MM.1S (cell line): ENCODE measurements around the gene OR13J1.

Experiments
- DNase-seq: peaks from one replicate; pipeline ENCODE4 v3.0.0-alpha.2; 2015
- H2AFZ ChIP-seq: fragments of 300-600 bp; sonication (generic); 2 replicates; pipeline ENCODE4 v1.6.0; 2016; ENCODE audit warnings: antibody characterized with exemption, low read length
- H3F3A ChIP-seq: fragments of 300-600 bp; sonication (generic); 2 replicates; pipeline ENCODE4 v1.6.1; 2016; ENCODE audit warnings: mild to moderate bottlenecking, antibody characterized with exemption, low read length, moderate library complexity, mixed read lengths; ENCODE audit not compliant: insufficient read depth
- H3K27ac ChIP-seq: fragments of 300-600 bp; sonication (generic); 2 replicates; pipeline ENCODE4 v1.5.1; 2016; ENCODE audit warnings: mild to moderate bottlenecking, low read length
- H3K27me3 ChIP-seq: fragments of 300-600 bp; sonication (generic); replicated peaks from 2 replicates; pipeline ENCODE4 v1.6.0; 2016; ENCODE audit warnings: low read length; ENCODE audit not compliant: insufficient read depth
- H3K36me3 ChIP-seq: fragments of 300-600 bp; sonication (generic); replicated peaks from 2 replicates; pipeline ENCODE4 v1.6.1; 2016; ENCODE audit warnings: mild to moderate bottlenecking, low read length, mixed read lengths; ENCODE audit not compliant: insufficient read depth
- H3K4me1 ChIP-seq: fragments of 300-600 bp; sonication (generic); 2 replicates; pipeline ENCODE4 v1.6.1; 2016; ENCODE audit warnings: low read length, mixed read lengths
- H3K4me2 ChIP-seq: fragments of 300-600 bp; sonication (generic); 2 replicates; pipeline ENCODE4 v1.6.0; 2016; ENCODE audit warnings: low read depth, low read length
- H3K4me3 ChIP-seq: fragments of 300-600 bp; sonication (generic); 2 replicates; pipeline ENCODE4 v1.5.1; 2016; ENCODE audit warnings: low read length, mixed read lengths
- H3K79me2 ChIP-seq: fragments of 300-600 bp; sonication (generic); 2 replicates; pipeline ENCODE4 v1.6.1; 2016; ENCODE audit warnings: mixed run types, low read length, mixed read lengths
- H3K9ac ChIP-seq: fragments of 300-600 bp; sonication (generic); 2 replicates; pipeline ENCODE4 v1.6.1; 2016; ENCODE audit warnings: low read length, mixed read lengths
- H3K9me2 ChIP-seq: fragments of 300-600 bp; sonication (generic); replicated peaks from 2 replicates; pipeline ENCODE4 v1.6.1; 2016; ENCODE audit warnings: mild to moderate bottlenecking, low read length, mixed read lengths; ENCODE audit not compliant: insufficient read depth
- H3K9me3 ChIP-seq: fragments of 300-600 bp; sonication (generic); replicated peaks from 2 replicates; pipeline ENCODE4 v1.6.1; 2016; ENCODE audit warnings: mild to moderate bottlenecking, low read length, mixed read lengths; ENCODE audit not compliant: insufficient read depth
- H4K20me1 ChIP-seq: fragments of 300-600 bp; sonication (generic); 2 replicates; pipeline ENCODE4 v1.6.1; 2016; ENCODE audit warnings: mild to moderate bottlenecking, low read length, moderate library complexity, mixed read lengths; ENCODE audit not compliant: insufficient read depth
- CTCF ChIP-seq: fragments of 300-600 bp; sonication (generic); IDR thresholded peaks from 2 replicates; pipeline ENCODE4 v1.5.1; 2016; ENCODE audit warnings: antibody characterized with exemption, low read length, mixed read lengths
- EZH2 ChIP-seq: fragments of 300-600 bp; sonication (generic); optimal IDR thresholded peaks from 2 replicates; pipeline ENCODE3; 2017; ENCODE audit warnings: low read depth, mild to moderate bottlenecking, antibody characterized with exemption, low read length, mixed read lengths
- EZH2phosphoT487 ChIP-seq: fragments of 300-600 bp; sonication (generic); IDR thresholded peaks from 2 replicates; pipeline ENCODE4 v1.6.1; 2018; ENCODE audit warnings: antibody characterized with exemption, low read length

OR13J1 gene

GRCh38 chr9:35882263-35882848 lies 12.2 kb upstream of the OR13J1 start:
- H3K4me3 ChIP-seq: no peak overlapping the region
- H2AFZ ChIP-seq: no peak overlapping the region
- DNase-seq: peak; percentile 70
- H4K20me1 ChIP-seq: no peaks in the 10 kb centered on the region
- no peaks in the 10 kb centered on the region for H3K4me1 ChIP-seq
- H3K27me3 ChIP-seq: no peaks in the 10 kb centered on the region
- H3K9me3 ChIP-seq: no peaks in the 10 kb centered on the region
- H3K79me2 ChIP-seq: no peaks in the 10 kb centered on the region
- no peaks in the 10 kb centered on the region for H3F3A ChIP-seq
- TF ChIP-seq CTCF (peak; percentile 98), EZH2phosphoT487 (no peak)
- no peak overlapping the region for H3K27ac ChIP-seq
- no peaks in the 10 kb centered on the region for H3K36me3 ChIP-seq
- no peaks in the 10 kb centered on the region for H3K9me2 ChIP-seq
- no peak overlapping the region for H3K4me2 ChIP-seq
- H3K9ac ChIP-seq: no peak overlapping the region

- Histone ChIP-seq H2AFZ (no peak overlapping the region), H3K9me3 (no peaks in the 10 kb centered on the region), H3K9ac (no peak overlapping the region), H3K4me3 (no peak overlapping the region), H3K27ac (no peak overlapping the region), H3K9me2 (no peaks in the 10 kb centered on the region), H3K79me2 (no peaks in the 10 kb centered on the region), H3K4me1 (peaks cover 2% of the 10 kb centered on the region; the same call in 1 of the 2 replicates), H3K4me2 (no peak overlapping the region), H4K20me1 (no peaks in the 10 kb centered on the region), H3K36me3 (no peaks in the 10 kb centered on the region), H3K27me3 (no peaks in the 10 kb centered on the region), H3F3A (no peaks in the 10 kb centered on the region)
- DNase-seq: no peak
- TF ChIP-seq EZH2 (no peak), CTCF (no peak), EZH2phosphoT487 (no peak)
These were observed 2.3 kb upstream of the OR13J1 start for GRCh38 chr9:35872505-35872904.

GRCh38 chr9:35871545-35871944 lies 1.3 kb upstream of the OR13J1 start:
- Histone ChIP-seq H3K79me2 (no peaks in the 10 kb centered on the region), H3K36me3 (no peaks in the 10 kb centered on the region), H2AFZ (no peak overlapping the region), H3K27me3 (no peaks in the 10 kb centered on the region), H3K9ac (no peak overlapping the region), H3K4me3 (no peak overlapping the region), H4K20me1 (no peaks in the 10 kb centered on the region), H3K9me2 (no peaks in the 10 kb centered on the region), H3K27ac (no peak overlapping the region), H3K4me1 (peaks cover 2% of the 10 kb centered on the region; the same call in 1 of the 2 replicates), H3F3A (no peaks in the 10 kb centered on the region), H3K9me3 (no peaks in the 10 kb centered on the region), H3K4me2 (no peak overlapping the region)
- TF ChIP-seq CTCF (no peak), EZH2phosphoT487 (no peak), EZH2 (no peak)
- DNase-seq: no peak
